Thyroid gland (tissue), 4 donors: ENCODE data around the gene C6orf58. TPM values are rescaled to one million over a fixed set of nuclear protein-coding genes. Genes with fewer than 3 reads are reported as not detected.

Source experiments
- DNase-seq, 2 donors: peaks; one replicate each; pipeline ENCODE4 v3.0.0-alpha.2; 2019
- H3K27ac ChIP-seq, 3 donors: fragments of 200-600 bp; sonication (generic); 1 replicate in 2 of 3; 2 replicates in 1 of 3; pipeline ENCODE4 v1.5.1; 2016 to 2019; ENCODE audit warnings: mild to moderate bottlenecking in 1 of 3, moderate library complexity in 1 of 3
- H3K27me3 ChIP-seq: fragments of 200-600 bp; sonication (generic); one replicate; pipeline ENCODE4 v1.5.1; 2019
- H3K36me3 ChIP-seq, 2 donors: fragments of 200-600 bp; sonication (generic); one replicate each; pipeline ENCODE4 v1.5.1; 2016 to 2019
- H3K4me1 ChIP-seq, 2 donors: fragments of 200-600 bp; sonication (generic); one replicate each; pipeline ENCODE4 v1.5.1; 2017 to 2019
- H3K4me3 ChIP-seq, 3 donors: fragments of 200-600 bp; sonication (generic); replicated peaks in 1 of 3; 1 replicate in 2 of 3; 2 replicates in 1 of 3; pipeline ENCODE4 v1.5.1; 2016; ENCODE audit warnings: mild to moderate bottlenecking in 1 of 3
- H3K9me3 ChIP-seq: fragments of 200-600 bp; sonication (generic); one replicate; pipeline ENCODE4 v1.5.1; 2017
- POLR2A ChIP-seq, 2 donors: fragments of 450-650 bp; IDR thresholded peaks; one replicate each; pipeline ENCODE4 v1.6.1; 2017; ENCODE audit warnings: antibody characterized with exemption in 2 of 2, mild to moderate bottlenecking in 2 of 2, moderate library complexity in 1 of 2
- WGBS, 2 donors: methylation state at CpG; one replicate each; pipeline ENCODE4 v1.1.5; 2017; 5-methylcytosine and 5-hydroxymethylcytosine counted together
- intact Hi-C: fragments of 100-400 bp; cut with DNase I; formaldehyde crosslinking; loops from one replicate; pipeline ENCODE4 v1.15.1; 2023
- total RNA-seq, 4 donors: library from RNA; depleted of rRNA; stranded (reverse); fragments of >200 nt; gene quantifications; one replicate each; pipeline ENCODE4 v1.2.3, GENCODE V29; 2016
- TF ChIP-seq, protein P1 (sequence below), 6 experiments: fragments of 200-600 bp in 3 of 6; fragments of 450-650 bp in 3 of 6; sonication (generic) in 3 of 6; IDR thresholded peaks; one replicate each; pipeline ENCODE4 v1.5.1; 2016 to 2019; ENCODE audit warnings: antibody characterized with exemption in 6 of 6, mild to moderate bottlenecking in 2 of 6, inconsistent platforms in 1 of 6, moderate library complexity in 1 of 6

The C6orf58 gene
- total RNA-seq, 4 donors from 2014 or later: not detected

DNA sequence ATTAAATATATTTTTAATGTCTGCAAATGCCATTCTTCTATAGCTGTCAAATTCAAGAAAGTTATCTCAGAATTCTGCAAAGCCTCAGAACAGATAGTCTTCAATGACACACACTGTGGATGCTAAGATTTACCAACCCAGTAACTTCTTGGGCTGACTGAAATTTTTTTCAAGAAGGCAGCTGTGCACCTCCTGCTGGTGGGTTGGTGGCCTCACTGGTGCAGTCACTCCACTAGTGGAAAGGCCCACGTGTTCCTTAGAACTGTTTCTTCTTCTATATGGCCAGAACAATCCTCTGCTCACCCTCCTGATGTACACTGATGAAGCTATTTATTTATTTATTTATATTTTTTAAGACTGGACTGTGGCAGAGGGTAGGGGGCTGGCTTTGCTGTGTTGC is 29.8 kb upstream of the C6orf58 start:
- Histone ChIP-seq H3K4me3 (no peak overlapping the region), H3K36me3 (no peaks in the 10 kb centered on the region), H3K4me1 (peaks cover 17 to 31% of the 10 kb centered on the region in 2 donors), H3K27me3 (no peaks in the 10 kb centered on the region), H3K9me3 (no peaks in the 10 kb centered on the region), H3K27ac (no peak overlapping the region)
- WGBS, 2 donors: 24 to 29% methylated on average over 1 of the region's 1 CpG
- no peak for DNase-seq
- intact Hi-C loops: no loop called here
- TF ChIP-seq, protein P1, sequence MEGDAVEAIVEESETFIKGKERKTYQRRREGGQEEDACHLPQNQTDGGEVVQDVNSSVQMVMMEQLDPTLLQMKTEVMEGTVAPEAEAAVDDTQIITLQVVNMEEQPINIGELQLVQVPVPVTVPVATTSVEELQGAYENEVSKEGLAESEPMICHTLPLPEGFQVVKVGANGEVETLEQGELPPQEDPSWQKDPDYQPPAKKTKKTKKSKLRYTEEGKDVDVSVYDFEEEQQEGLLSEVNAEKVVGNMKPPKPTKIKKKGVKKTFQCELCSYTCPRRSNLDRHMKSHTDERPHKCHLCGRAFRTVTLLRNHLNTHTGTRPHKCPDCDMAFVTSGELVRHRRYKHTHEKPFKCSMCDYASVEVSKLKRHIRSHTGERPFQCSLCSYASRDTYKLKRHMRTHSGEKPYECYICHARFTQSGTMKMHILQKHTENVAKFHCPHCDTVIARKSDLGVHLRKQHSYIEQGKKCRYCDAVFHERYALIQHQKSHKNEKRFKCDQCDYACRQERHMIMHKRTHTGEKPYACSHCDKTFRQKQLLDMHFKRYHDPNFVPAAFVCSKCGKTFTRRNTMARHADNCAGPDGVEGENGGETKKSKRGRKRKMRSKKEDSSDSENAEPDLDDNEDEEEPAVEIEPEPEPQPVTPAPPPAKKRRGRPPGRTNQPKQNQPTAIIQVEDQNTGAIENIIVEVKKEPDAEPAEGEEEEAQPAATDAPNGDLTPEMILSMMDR (IDR thresholded peaks at IDR 0.05): peak in 1 of 6 experiments; percentile 10
- no peak for TF ChIP-seq POLR2A (IDR thresholded peaks at IDR 0.05)

DNA sequence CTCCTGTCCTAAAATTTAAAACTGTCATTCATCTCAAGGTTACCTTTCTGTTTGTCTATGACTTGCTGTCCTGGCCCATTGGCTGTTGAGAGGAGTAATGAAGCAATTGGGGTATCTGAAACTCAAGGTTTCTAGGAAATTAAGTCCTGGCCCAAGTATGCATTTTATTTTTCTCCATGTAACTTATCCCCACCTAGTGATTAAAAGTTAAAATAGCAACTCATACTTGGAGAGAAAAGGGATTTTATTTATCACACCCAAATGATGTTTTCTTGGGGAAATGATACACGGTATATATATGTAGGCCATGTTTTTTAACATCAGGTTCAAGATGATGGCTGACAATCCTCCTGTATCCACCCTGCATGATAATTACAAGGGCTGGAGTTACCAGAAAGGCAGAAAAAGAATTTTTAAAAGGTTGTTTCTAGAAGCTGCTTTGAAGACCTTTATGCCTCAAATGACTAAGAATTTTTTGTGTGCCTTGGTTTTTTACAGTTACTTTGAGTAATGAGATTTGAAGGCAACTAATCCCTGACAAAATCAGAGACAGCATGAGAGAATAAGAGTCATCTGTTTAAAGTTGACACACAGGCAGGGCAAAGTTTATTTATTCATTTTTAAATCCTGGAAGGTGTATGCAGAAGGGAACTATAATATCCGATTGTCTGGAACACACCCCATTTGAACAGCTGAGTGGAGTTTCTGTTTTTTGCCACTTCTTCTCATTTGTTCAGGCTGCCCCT is 28.9 kb upstream of the C6orf58 start:
- TF ChIP-seq, protein P1 (IDR thresholded peaks at IDR 0.05): peak in 3 of 6 experiments; percentile 17 to 28 (median 23)
- no peak for TF ChIP-seq POLR2A (IDR thresholded peaks at IDR 0.05)
- Histone ChIP-seq H3K9me3 (no peaks in the 10 kb centered on the region), H3K36me3 (no peaks in the 10 kb centered on the region), H3K27me3 (no peaks in the 10 kb centered on the region), H3K4me1 (peaks cover 17 to 35% of the 10 kb centered on the region in 2 donors), H3K27ac (no peak overlapping the region), H3K4me3 (no peak overlapping the region)
- no peak for DNase-seq
- intact Hi-C loops: no loop called here
- 52 to 57% methylated on average over 2 of the region's 2 CpGs for WGBS, 2 donors

DNA sequence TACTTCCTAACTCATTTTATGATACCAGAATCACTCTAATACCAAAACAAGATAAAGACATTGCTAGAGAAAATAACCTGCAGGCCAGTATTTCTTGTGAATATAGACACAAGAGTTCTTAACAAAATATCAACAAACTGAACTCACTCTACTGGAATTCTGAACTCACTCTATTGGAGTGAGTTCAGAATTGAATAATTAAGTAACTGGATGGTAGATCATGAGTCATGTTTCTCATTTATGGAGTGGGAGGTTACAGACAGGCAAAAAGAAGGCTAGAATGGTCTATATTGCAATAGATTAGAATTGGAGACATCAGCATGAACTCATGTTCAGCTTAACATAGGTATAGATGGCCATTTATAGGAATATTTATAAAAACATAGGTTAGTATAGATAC is 26.6 kb upstream of the C6orf58 start:
- intact Hi-C loops: no loop called here
- H3K27me3 ChIP-seq: no peaks in the 10 kb centered on the region
- peaks cover 17 to 35% of the 10 kb centered on the region in 2 donors for H3K4me1 ChIP-seq
- H3K9me3 ChIP-seq: no peaks in the 10 kb centered on the region
- H3K27ac ChIP-seq: peak overlapping the region; percentile 16 to 67 (median 50)
- TF ChIP-seq, protein P1 (IDR thresholded peaks at IDR 0.05): no peak
- TF ChIP-seq POLR2A (IDR thresholded peaks at IDR 0.05): no peak
- no peak overlapping the region for H3K4me3 ChIP-seq
- DNase-seq: no peak
- no peaks in the 10 kb centered on the region for H3K36me3 ChIP-seq

DNA sequence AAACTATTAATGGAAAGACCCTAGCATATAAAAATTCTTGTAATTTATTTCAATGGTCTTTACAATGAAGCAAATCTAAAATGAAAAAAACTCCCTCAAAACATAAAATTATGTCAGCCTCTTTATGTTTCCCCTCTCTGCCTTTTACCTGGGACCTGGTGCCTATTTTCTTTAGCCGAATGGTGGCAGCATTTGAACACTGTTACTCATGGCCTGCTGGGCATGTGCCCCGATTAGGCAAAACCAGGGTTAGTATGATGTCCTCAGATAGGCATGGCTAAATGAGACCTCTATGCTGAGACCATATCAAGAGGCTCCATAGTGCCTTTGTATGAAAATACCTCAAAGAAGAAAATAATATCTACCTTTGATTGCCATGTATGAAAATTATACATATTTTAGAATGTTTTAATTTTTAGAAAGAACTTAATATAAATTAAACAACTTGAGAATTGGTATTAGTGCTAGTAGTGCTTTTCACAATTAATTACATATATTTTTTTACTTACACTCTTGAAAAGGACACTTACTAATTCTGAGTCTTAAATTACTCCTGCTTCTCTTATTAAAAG is 22.5 kb upstream of the C6orf58 start:
- Histone ChIP-seq H3K9me3 (no peaks in the 10 kb centered on the region), H3K36me3 (no peaks in the 10 kb centered on the region), H3K4me1 (peaks cover 17 to 28% of the 10 kb centered on the region in 2 donors), H3K27ac (no peak overlapping the region), H3K4me3 (no peak overlapping the region), H3K27me3 (no peaks in the 10 kb centered on the region)
- TF ChIP-seq POLR2A (IDR thresholded peaks at IDR 0.05): no peak
- TF ChIP-seq, protein P1 (IDR thresholded peaks at IDR 0.05): peak in 3 of 6 experiments; percentile 37 to 41 (median 41)
- WGBS, 2 donors: 32 to 49% methylated on average over 2 of the region's 2 CpGs
- intact Hi-C loops: no loop called here
- peak in 1 of 2 donors; percentile 16 for DNase-seq

DNA sequence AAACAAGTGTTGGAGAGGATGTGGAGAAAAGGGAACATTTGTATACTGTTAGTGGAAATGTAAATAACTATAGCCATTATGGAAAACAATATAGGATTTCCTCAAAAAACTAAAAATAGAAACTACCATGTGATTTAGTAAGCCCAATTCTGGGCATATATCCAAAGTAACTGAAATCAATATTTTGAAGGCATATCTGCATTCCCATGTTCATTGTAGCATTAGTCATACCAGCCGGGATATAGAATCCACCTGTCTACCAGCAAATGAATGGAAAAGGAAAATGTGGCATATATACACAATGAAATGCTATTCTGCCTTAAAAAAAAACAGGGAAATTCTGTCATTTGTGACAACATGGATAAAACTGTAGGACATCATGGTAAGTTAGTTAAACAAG is 15.3 kb upstream of the C6orf58 start:
- no peaks in the 10 kb centered on the region for H3K27me3 ChIP-seq
- intact Hi-C loops: no loop called here
- DNase-seq: no peak
- TF ChIP-seq, protein P1 (IDR thresholded peaks at IDR 0.05): no peak
- no peak for TF ChIP-seq POLR2A (IDR thresholded peaks at IDR 0.05)
- H3K9me3 ChIP-seq: no peaks in the 10 kb centered on the region
- H3K27ac ChIP-seq: no peak overlapping the region
- 87 to 88% methylated on average over 1 of the region's 1 CpG for WGBS, 2 donors
- no peaks in the 10 kb centered on the region for H3K36me3 ChIP-seq
- H3K4me1 ChIP-seq: peaks cover 4 to 6% of the 10 kb centered on the region in 2 donors
- no peak overlapping the region for H3K4me3 ChIP-seq
